Measurements from ENCODE around the gene DNAJC7.

Gene DNAJC7

GRCh38 chr17:41956522-41956921 lies 60.7 kb downstream of the DNAJC7 start:
- DNase-seq (ENCODE audit: low read depth), result no peak
- H3K4me3 ChIP-seq (replicated peaks; ENCODE audit: low read depth, low read length), result no peak overlapping the region
- TF ChIP-seq CTCF (IDR thresholded peaks at IDR 0.05; ENCODE audit: low read length, missing control alignments), result no peak

GRCh38 chr17:41948762-41949460 lies 68.3 kb downstream of the DNAJC7 start:
- TF ChIP-seq CTCF (IDR thresholded peaks at IDR 0.05; ENCODE audit: low read length, missing control alignments), result no peak
- DNase-seq (ENCODE audit: low read depth), result no peak
- no peak overlapping the region for H3K4me3 ChIP-seq (replicated peaks; ENCODE audit: low read depth, low read length)

- no peak overlapping the region for H3K4me3 ChIP-seq (replicated peaks; ENCODE audit: low read depth, low read length)
- TF ChIP-seq CTCF (IDR thresholded peaks at IDR 0.05; ENCODE audit: low read length, missing control alignments), result no peak
- DNase-seq (ENCODE audit: low read depth), result no peak
Observed at GRCh38 chr17:41944943-41945342, 72.3 kb downstream of the DNAJC7 start.

DNA sequence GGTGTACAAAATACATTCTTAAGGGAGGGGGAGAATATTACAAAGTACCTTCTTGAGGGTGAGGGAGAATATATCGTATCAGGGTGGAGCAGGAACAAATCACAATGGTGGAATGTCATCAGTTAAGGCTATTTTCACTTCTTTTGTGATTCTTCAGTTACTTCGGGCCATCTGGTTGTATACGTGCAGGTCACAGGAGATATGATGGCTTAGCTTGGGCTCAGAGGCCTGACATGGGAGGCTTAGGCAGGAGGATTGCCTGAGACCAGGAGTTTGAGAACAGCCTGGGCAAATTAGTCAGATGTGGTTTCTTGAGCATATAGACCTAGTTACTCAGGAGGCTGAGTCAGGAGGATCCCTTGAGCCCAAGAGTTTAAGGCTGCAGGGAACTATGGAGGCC lies 73.7 kb downstream of the DNAJC7 start:
- no peak overlapping the region for H3K4me3 ChIP-seq (replicated peaks; ENCODE audit: low read depth, low read length)
- no peak for DNase-seq (ENCODE audit: low read depth)
- TF ChIP-seq CTCF (IDR thresholded peaks at IDR 0.05; ENCODE audit: low read length, missing control alignments), result no peak

- TF ChIP-seq CTCF (IDR thresholded peaks at IDR 0.05; ENCODE audit: low read length, missing control alignments), result no peak
- DNase-seq (ENCODE audit: low read depth), result no peak
- no peak overlapping the region for H3K4me3 ChIP-seq (replicated peaks; ENCODE audit: low read depth, low read length)
Observed at GRCh38 chr17:41942626-41943373, 74.4 kb downstream of the DNAJC7 start.

DNA sequence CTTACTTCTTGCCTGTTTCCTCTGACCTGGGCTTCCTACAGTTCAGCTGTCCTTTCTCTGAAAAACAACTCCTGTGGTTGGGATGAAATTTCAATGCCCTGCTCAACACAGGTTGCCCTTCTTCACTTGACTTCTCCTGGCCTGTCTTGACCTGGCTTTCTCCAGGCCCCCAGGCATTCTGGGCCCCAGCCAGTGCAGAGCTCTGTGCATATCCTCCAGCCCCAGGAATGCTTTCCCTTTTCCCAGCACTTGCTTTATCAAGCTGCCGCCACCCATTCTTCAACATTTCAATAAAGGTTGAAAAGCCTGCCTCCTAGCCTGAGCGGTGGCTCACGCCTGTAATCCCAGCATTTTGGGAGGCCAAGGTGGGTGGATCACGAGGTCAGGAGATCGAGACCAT lies 76.1 kb downstream of the DNAJC7 start:
- no peak for TF ChIP-seq CTCF (IDR thresholded peaks at IDR 0.05; ENCODE audit: low read length, missing control alignments)
- no peak for DNase-seq (ENCODE audit: low read depth)
- H3K4me3 ChIP-seq (replicated peaks; ENCODE audit: low read depth, low read length), result no peak overlapping the region

Data from fibroblast of pulmonary artery (primary cell).